HUES48 (cell line): ENCODE measurements around the gene NHERF1.

Source experiments
- H3K27ac ChIP-seq: one replicate; pipeline ENCODE4 v1.7.0; 2013; ENCODE audit warnings: low read depth, low read length, inconsistent platforms
- H3K27me3 ChIP-seq: 2 replicates; pipeline ENCODE4 v1.6.1; 2013; ENCODE audit warnings: mild to moderate bottlenecking, low read length; ENCODE audit not compliant: control insufficient read depth, insufficient read depth
- H3K36me3 ChIP-seq: 2 replicates; pipeline ENCODE4 v1.6.1; 2013; ENCODE audit warnings: low read length; ENCODE audit not compliant: control insufficient read depth, insufficient read depth
- H3K4me1 ChIP-seq: 2 replicates; pipeline ENCODE4 v1.6.1; 2013; ENCODE audit warnings: mild to moderate bottlenecking, low read length; ENCODE audit not compliant: control insufficient read depth, insufficient read depth
- H3K4me3 ChIP-seq: 2 replicates; pipeline ENCODE4 v1.5.1; 2013; ENCODE audit warnings: mild to moderate bottlenecking, low read depth, low read length
- H3K9ac ChIP-seq: 2 replicates; pipeline ENCODE4 v1.6.1; 2013; ENCODE audit warnings: mild to moderate bottlenecking, low read depth, low read length, moderate library complexity
- H3K9me3 ChIP-seq: 2 replicates; pipeline ENCODE4 v1.6.1; 2013; ENCODE audit warnings: low read length; ENCODE audit not compliant: control insufficient read depth, insufficient read depth

NHERF1 gene

DNA sequence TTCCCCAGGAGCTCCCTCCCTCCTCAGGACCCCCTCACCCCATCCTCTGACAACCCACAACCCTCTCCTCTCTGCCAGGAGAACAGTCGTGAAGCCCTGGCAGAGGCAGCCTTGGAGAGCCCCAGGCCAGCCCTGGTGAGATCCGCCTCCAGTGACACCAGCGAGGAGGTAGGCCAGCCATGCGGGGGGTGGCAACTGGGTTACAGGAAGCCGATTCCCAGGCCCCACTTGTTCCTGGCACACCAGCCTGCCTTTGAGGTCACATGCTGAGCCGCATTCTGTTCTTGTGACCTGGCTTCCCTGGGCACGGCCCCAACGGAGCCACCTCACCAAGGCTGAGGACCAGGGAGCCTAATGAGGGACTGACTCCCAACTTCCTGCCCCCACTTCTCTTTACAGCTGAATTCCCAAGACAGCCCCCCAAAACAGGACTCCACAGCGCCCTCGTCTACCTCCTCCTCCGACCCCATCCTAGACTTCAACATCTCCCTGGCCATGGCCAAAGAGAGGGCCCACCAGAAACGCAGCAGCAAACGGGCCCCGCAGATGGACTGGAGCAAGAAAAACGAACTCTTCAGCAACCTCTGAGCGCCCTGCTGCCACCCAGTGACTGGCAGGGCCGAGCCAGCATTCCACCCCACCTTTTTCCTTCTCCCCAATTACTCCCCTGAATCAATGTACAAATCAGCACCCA lies 19.8 kb downstream of the NHERF1 start:
- Histone ChIP-seq H3K9me3 (no peaks in the 10 kb centered on the region), H3K4me3 (no peak overlapping the region), H3K27ac (no peak overlapping the region), H3K4me1 (peaks cover 5% of the 10 kb centered on the region; the same call in 1 of the 2 replicates), H3K9ac (no peak overlapping the region), H3K27me3 (no peaks in the 10 kb centered on the region), H3K36me3 (peaks cover 47% of the 10 kb centered on the region)

DNA sequence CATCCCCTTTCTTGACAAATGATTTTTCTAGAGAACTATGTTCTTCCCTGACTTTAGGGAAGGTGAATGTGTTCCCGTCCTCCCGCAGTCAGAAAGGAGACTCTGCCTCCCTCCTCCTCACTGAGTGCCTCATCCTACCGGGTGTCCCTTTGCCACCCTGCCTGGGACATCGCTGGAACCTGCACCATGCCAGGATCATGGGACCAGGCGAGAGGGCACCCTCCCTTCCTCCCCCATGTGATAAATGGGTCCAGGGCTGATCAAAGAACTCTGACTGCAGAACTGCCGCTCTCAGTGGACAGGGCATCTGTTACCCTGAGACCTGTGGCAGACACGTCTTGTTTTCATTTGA lies 20.3 kb downstream of the NHERF1 start:
- Histone ChIP-seq H3K9ac (no peak overlapping the region), H3K27me3 (no peaks in the 10 kb centered on the region), H3K4me1 (peaks cover under 1% of the 10 kb centered on the region; the same call in 1 of the 2 replicates), H3K4me3 (no peak overlapping the region), H3K36me3 (peaks cover 52% of the 10 kb centered on the region), H3K27ac (no peak overlapping the region), H3K9me3 (no peaks in the 10 kb centered on the region)

DNA sequence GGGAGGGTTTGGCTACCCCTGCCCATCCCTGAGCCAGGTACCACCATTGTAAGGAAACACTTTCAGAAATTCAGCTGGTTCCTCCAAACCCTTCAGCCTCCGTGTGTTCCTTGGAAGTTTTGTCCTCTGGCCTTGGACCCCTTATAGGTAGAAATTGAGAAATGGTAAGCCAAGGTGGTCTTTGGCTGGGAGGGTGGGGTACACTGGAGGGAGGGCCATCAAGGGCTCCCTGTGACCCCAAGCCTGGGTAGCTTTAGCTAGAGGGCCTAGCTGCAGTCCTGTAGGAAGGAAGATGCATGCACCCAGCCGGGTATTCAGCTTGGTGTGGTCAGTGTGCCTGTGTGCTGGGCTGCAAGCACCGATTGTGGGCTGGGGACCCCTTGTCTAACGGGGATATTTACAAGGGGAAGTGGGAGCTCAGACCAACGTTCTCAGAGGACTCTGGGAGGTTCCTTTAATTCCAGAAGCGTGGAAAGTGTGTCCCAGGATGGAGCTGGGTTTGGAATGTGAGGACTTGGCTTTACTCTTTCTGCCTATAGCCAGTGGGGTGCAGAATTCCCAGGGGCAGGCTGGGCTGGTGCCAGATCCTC lies 20.9 kb downstream of the NHERF1 start:
- Histone ChIP-seq H3K36me3 (peaks cover 55% of the 10 kb centered on the region), H3K9ac (no peak overlapping the region), H3K27me3 (no peaks in the 10 kb centered on the region), H3K4me3 (no peak overlapping the region), H3K9me3 (no peaks in the 10 kb centered on the region), H3K27ac (no peak overlapping the region), H3K4me1 (no peaks in the 10 kb centered on the region)

DNA sequence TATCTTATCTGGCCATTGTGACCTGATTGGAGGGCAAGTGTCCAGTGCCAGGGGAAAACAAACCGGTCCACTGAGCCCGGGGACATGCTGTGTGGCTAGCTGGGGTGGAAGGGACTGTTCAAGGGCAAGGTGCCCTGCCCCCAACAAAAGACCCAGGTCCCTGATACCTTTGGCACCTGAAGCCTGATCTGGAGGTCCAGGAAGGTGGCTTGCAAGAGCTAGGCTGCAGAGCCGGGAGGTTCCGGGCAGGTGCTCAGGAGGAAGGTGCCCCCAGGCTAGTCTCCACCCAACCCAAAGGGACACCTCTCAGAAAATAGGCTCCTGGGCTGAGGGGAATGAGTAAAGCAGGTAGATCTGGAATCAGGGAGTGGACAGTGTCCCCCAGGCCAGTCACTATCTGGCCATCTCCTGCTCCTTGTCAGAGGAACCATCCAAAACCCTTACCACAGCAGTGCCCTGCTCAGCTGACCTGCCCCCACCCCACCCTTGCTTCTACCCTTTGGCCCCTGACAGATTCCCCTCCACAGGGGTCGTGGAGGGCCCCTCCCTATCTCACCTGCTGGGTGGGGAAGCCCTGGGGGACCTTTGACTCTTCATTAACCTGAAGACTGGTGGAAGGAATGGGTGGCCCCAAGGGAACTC lies 21.5 kb downstream of the NHERF1 start:
- H3K4me3 ChIP-seq, result no peak overlapping the region
- no peaks in the 10 kb centered on the region for H3K4me1 ChIP-seq
- no peak overlapping the region for H3K9ac ChIP-seq
- H3K36me3 ChIP-seq, result peaks cover 55% of the 10 kb centered on the region
- H3K27ac ChIP-seq, result no peak overlapping the region
- H3K9me3 ChIP-seq, result no peaks in the 10 kb centered on the region
- H3K27me3 ChIP-seq, result no peaks in the 10 kb centered on the region

DNA sequence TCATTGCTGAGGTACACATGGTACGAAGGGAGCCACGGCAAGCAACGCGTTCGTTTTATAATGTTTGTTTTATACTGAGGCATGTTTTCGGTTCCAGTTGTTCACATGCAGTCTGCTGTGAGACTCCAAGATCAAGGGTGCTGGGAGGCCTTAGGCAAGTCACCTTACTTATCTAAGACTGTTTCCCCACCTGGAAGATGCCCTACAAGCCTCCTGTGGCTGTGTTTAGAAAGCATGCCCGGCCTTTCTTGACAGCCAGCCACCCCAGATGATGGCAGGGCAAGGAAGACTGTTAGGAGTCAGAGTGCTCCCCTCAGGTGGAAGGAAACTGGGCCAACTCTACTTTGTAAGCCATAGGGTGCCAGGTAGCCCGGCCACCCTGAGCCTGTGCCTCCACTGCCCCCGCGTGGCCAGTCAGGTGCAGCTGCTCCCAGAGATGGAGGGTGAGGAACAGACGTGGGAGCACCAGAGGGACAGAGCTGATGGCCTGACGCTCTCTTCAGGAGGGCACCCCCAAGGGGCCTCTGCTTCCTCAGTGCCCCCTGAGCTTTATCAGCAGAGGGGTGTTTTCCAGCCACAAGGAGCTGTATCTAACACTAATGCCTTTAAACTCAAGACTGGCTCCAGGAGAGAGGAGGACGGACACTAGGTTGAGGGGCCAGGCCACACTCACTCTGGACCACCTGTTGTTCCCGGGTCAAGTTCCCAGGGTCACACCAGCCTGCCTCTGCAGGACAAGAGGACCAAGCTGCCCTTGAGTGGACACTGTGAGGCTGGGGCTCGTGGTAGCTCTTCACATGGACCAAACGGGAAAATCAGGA lies 22.3 kb downstream of the NHERF1 start:
- H3K27ac ChIP-seq, result no peak overlapping the region
- H3K36me3 ChIP-seq, result peaks cover 55% of the 10 kb centered on the region
- no peak overlapping the region for H3K4me3 ChIP-seq
- no peaks in the 10 kb centered on the region for H3K27me3 ChIP-seq
- no peaks in the 10 kb centered on the region for H3K4me1 ChIP-seq
- H3K9me3 ChIP-seq, result no peaks in the 10 kb centered on the region
- H3K9ac ChIP-seq, result no peak overlapping the region

DNA sequence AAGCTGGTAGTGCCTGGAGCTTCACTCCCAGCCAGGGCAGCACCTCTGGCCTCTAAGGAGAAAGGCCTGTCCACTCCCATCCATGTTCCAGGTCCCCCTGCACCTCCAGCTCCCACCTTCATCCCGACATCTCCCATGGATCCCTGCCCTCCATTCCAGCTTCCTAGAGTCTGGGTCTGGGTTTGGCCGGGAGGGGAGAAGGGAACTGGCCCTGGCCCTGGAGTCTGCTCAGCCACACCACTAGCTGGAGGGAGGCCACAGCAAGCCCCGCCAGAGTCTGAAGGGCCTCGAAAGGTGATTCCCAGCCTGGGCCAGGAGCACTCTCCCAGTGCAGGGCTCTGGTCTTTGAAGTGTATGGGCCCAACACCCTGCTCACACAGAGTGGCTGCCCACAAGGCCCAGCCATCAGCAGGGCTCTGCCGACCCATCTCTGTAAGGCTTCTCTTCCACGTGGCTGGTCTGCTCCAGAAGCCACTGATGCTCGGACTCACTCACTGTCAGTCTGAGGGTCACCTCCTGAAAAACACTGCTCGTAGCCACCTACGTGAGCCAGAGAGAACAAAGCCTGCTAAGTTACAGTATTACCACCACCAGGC lies 23.0 kb downstream of the NHERF1 start:
- no peak overlapping the region for H3K4me3 ChIP-seq
- no peak overlapping the region for H3K9ac ChIP-seq
- no peaks in the 10 kb centered on the region for H3K4me1 ChIP-seq
- H3K36me3 ChIP-seq, result peaks cover 55% of the 10 kb centered on the region
- H3K27ac ChIP-seq, result no peak overlapping the region
- H3K27me3 ChIP-seq, result no peaks in the 10 kb centered on the region
- H3K9me3 ChIP-seq, result no peaks in the 10 kb centered on the region

DNA sequence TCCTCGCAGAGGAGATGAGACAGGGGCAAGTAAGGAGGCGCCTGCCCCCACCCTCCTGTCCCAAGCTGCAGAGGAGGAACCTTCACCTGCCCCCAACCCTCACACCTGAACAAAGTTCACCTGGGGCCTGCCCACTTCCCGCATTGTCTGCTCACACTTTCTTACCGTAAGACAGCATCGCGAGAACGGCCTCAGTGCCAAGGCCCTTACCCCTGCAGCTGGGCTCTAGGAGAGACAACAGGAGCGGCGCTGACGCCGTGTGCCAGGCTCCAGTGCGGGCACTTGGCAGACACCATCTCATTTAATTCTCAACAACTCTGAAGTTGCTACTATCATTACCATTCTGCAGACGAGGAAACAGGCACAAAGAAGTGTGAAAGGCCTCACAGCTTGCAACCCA lies 23.6 kb downstream of the NHERF1 start:
- Histone ChIP-seq H3K9ac (no peak overlapping the region), H3K27ac (no peak overlapping the region), H3K27me3 (no peaks in the 10 kb centered on the region), H3K9me3 (no peaks in the 10 kb centered on the region), H3K36me3 (peaks cover 55% of the 10 kb centered on the region), H3K4me1 (0 out of 2 replicates have a peak, but pooled peaks cover 3% of the 10 kb centered on the region), H3K4me3 (no peak overlapping the region)

DNA sequence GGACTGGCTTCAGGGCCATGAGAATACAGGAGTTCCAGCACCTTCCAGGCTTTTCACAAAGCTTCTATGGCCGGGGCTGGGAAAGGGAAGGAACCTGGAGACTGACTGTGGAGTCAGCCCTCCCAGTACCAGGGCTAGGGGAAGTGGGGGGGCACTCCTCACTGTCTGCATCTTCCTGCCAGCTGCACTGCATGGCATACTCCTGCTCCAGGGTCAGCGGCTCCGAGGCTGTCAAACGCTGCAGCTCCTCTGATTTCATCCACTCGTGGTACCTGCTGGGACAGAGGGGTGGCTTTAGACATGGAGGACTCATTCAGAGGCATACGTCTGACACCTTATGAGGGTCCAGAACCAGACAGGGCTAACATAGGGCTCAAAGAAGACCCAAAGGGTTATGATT lies 25.0 kb downstream of the NHERF1 start:
- peaks cover 55% of the 10 kb centered on the region for H3K36me3 ChIP-seq
- H3K4me3 ChIP-seq, result no peak overlapping the region
- no peak overlapping the region for H3K9ac ChIP-seq
- 0 out of 2 replicates have a peak, but pooled peaks cover 6% of the 10 kb centered on the region for H3K4me1 ChIP-seq
- no peaks in the 10 kb centered on the region for H3K9me3 ChIP-seq
- H3K27ac ChIP-seq, result no peak overlapping the region
- H3K27me3 ChIP-seq, result no peaks in the 10 kb centered on the region

DNA sequence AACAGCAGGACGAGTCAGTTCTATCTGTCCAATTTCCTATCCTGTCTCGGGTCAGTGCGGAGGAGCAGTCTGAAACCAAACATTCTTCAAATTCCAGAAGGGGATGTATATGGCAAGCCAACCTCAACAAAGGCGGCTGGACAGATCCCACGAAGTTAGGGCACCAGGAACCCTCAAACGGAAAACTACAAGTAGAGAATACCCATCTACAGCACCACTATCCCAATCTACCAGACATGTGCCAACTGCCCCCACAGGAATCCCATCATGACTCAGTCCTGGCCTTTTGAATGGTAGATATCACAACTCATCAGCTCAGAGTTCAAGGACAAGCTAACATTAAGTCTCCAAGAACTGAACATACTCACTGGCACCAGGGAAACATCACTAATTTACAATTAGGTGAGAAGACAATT lies 25.5 kb downstream of the NHERF1 start:
- Histone ChIP-seq H3K9me3 (no peaks in the 10 kb centered on the region), H3K9ac (no peak overlapping the region), H3K27ac (no peak overlapping the region), H3K4me3 (no peak overlapping the region), H3K36me3 (peaks cover 51% of the 10 kb centered on the region), H3K27me3 (no peaks in the 10 kb centered on the region), H3K4me1 (0 out of 2 replicates have a peak, but pooled peaks cover 6% of the 10 kb centered on the region)

DNA sequence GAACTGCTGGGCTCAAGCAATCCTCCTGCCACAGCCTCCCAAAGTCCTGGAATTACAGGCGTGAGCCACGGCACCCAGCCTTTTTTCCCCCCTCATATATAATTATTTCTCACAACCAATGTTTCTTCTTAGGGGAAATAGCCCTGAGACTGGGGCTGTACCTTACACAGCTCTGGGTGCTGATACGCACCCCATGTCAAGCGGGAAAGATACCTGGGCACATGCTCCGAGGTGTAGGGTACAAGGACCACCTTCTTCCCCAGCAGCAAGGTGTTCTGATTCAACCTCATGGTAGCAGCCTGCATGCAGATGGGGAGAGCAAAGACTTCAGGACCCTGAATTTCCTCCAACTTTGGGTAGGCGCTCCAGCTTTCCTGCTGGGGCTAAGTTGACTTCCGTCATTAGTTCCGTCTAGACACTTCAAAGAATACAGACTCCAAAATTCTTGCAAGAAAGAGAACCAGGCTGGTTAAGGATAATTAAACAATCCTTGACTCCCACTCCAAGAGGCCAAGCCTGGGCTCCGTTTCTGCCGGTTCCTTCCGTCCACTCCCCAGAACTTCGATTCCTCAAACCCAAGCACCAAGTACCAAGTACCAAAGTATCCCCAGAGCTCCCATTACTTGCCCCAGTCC lies 27.1 kb downstream of the NHERF1 start:
- Histone ChIP-seq H3K9ac (peak overlapping the region; percentile 72), H3K27ac (peak overlapping the region; percentile 87), H3K27me3 (no peaks in the 10 kb centered on the region), H3K4me3 (peak overlapping the region; percentile 91), H3K4me1 (0 out of 2 replicates have a peak, but pooled peaks cover 6% of the 10 kb centered on the region), H3K9me3 (no peaks in the 10 kb centered on the region), H3K36me3 (peaks cover 45% of the 10 kb centered on the region)
